Bronchial epithelial cell (primary cell): Measurements from ENCODE around the gene XRN1. TPM values are rescaled to one million over a fixed set of nuclear protein-coding genes. Genes with fewer than 3 reads are reported as not detected.
"Not testable (repeated sequence)": the region's sequence is repeated elsewhere in the genome, so short reads cannot be mapped to it uniquely, and the experiment has no call there.

ENCODE experiments used
- DNase-seq: peaks from one replicate; pipeline ENCODE4 v3.0.0-alpha.2; 2010; ENCODE audit warnings: low read depth
- FAIRE-seq: peaks from 2 replicates; lab custom pipeline; 2011; peaks lifted over from hg19 to GRCh38; lab: Jason Lieb, UNC
- H3K27me3 ChIP-seq: 2 replicates; pipeline ENCODE4 v1.5.1; 2011; ENCODE audit warnings: low read length; ENCODE audit not compliant: control insufficient read depth, insufficient read depth
- H3K36me3 ChIP-seq: 2 replicates; pipeline ENCODE4 v1.5.1; 2011; ENCODE audit warnings: low read length; ENCODE audit not compliant: control insufficient read depth, insufficient read depth
- H3K4me3 ChIP-seq: 2 replicates; pipeline ENCODE4 v1.5.1; 2011; ENCODE audit warnings: mild to moderate bottlenecking, low read depth, low read length, control low read depth
- CTCF ChIP-seq: IDR thresholded peaks from 2 replicates; pipeline ENCODE4 v1.5.1; 2011; ENCODE audit warnings: mild to moderate bottlenecking, moderate library complexity, low read length, control low read depth, inconsistent platforms; ENCODE audit not compliant: insufficient read depth, severe bottlenecking
- total RNA-seq: library from RNA; depleted of rRNA; stranded (reverse); fragments of >200 nt; gene quantifications from 2 replicates; pipeline ENCODE4 v1.2.1, GENCODE V29; 2014

The XRN1 gene
- total RNA-seq, 1 donor from 2014 or later: 15.0 TPM

GRCh38 chr3:142366434-142366833, 81.4 kb downstream of the XRN1 start:
- no peak for DNase-seq
- H3K4me3 ChIP-seq: no peak overlapping the region
- H3K27me3 ChIP-seq: no peaks in the 10 kb centered on the region
- FAIRE-seq: no peak
- no peaks in the 10 kb centered on the region for H3K36me3 ChIP-seq
- peak; percentile 11 for TF ChIP-seq CTCF

- FAIRE-seq: no peak
- TF ChIP-seq CTCF: no peak
- DNase-seq: no peak
- no peaks in the 10 kb centered on the region for H3K36me3 ChIP-seq
- no peaks in the 10 kb centered on the region for H3K27me3 ChIP-seq
- H3K4me3 ChIP-seq: no peak overlapping the region
Measured at GRCh38 chr3:142363936-142364467, 83.8 kb downstream of the XRN1 start.

GRCh38 chr3:142363433-142363832, 84.4 kb downstream of the XRN1 start:
- H3K27me3 ChIP-seq, H3K4me3 ChIP-seq, H3K36me3 ChIP-seq, FAIRE-seq, DNase-seq: not testable (repeated sequence)

- TF ChIP-seq CTCF: no peak
- Histone ChIP-seq H3K27me3 (no peaks in the 10 kb centered on the region), H3K36me3 (peaks cover 7% of the 10 kb centered on the region), H3K4me3 (no peak overlapping the region)
- FAIRE-seq (no peak), DNase-seq (no peak)
Measured at GRCh38 chr3:142359367-142359766, 88.5 kb downstream of the XRN1 start.

- DNase-seq (no peak), FAIRE-seq (no peak)
- Histone ChIP-seq H3K27me3 (no peaks in the 10 kb centered on the region), H3K36me3 (peaks cover 7% of the 10 kb centered on the region), H3K4me3 (no peak overlapping the region)
- no peak for TF ChIP-seq CTCF
Measured at GRCh38 chr3:142356818-142357217, 91.0 kb downstream of the XRN1 start.

GRCh38 chr3:142355692-142356091, 92.1 kb downstream of the XRN1 start:
- FAIRE-seq (no peak), DNase-seq (no peak)
- Histone ChIP-seq H3K4me3 (no peak overlapping the region), H3K27me3 (no peaks in the 10 kb centered on the region), H3K36me3 (peaks cover 7% of the 10 kb centered on the region)
- TF ChIP-seq CTCF: no peak
